ENCODE data around the gene AUH. TPM values are rescaled to one million over a fixed set of nuclear protein-coding genes. Genes with fewer than 3 reads are reported as not detected.

Gene AUH
- total RNA-seq, 2 experiments from 2014 or later: 16.9 to 24.5 TPM

DNA sequence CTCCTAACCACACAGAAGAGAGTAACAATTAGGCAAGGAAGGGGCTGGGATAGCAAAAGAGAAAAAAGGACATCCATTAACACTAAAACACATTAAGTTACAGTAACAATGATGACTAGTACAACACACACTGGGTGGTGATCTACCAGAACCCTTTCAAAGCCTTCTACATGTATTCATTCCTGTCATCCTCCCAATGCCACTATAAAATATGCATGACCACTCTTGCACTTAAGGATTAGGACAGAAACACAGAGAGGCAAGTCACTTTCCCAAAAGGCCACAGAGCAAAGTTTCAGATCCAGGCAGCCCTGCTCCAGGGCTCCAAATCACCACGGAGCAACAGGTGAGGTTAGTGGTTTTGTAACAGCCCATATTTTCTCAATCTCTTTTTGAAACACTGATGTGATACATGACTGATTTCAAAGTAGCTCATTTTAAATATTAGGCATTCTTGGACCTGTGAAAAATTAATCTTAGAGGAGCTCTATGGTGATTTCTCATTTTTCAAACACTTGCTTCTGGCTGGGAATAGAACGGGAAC is 86.7 kb downstream of the AUH start:
- CTCF ChIA-PET (ENCODE audit: unreplicated experiment): no interaction called here
- Histone ChIP-seq H3K9me3 (ENCODE audit: low read length) (no peaks in the 10 kb centered on the region), H3K4me2 (ENCODE audit: low read length) (peak overlapping the region; percentile 59; the same call in 1 of the 2 replicates), H3K36me3 (ENCODE audit: insufficient read depth, low read length) (no peaks in the 10 kb centered on the region), H2AFZ (ENCODE audit: low read length) (0 out of 2 replicates have a peak overlapping the region, but pooled peaks have one; percentile 24), H4K20me1 (ENCODE audit: insufficient read depth, low read length) (no peaks in the 10 kb centered on the region), H3K9me2 (ENCODE audit: insufficient read depth, low read length) (no peaks in the 10 kb centered on the region), H3K79me2 (ENCODE audit: insufficient read depth, low read depth, low read length) (no peaks in the 10 kb centered on the region), H3K4me1 (ENCODE audit: insufficient read depth, low read length, poor library complexity, severe bottlenecking) (peaks cover 29% of the 10 kb centered on the region), H3K27ac (ENCODE audit: low read depth, low read length, poor library complexity, severe bottlenecking) (no peak overlapping the region), H3K4me3 (ENCODE audit: low read depth, low read length, poor library complexity, severe bottlenecking) (no peak overlapping the region)
- no peak for TF ChIP-seq EZH2phosphoT487 (IDR thresholded peaks at IDR 0.05; ENCODE audit: borderline replicate concordance, low read depth, low read length)
- TF ChIP-seq, protein P1, sequence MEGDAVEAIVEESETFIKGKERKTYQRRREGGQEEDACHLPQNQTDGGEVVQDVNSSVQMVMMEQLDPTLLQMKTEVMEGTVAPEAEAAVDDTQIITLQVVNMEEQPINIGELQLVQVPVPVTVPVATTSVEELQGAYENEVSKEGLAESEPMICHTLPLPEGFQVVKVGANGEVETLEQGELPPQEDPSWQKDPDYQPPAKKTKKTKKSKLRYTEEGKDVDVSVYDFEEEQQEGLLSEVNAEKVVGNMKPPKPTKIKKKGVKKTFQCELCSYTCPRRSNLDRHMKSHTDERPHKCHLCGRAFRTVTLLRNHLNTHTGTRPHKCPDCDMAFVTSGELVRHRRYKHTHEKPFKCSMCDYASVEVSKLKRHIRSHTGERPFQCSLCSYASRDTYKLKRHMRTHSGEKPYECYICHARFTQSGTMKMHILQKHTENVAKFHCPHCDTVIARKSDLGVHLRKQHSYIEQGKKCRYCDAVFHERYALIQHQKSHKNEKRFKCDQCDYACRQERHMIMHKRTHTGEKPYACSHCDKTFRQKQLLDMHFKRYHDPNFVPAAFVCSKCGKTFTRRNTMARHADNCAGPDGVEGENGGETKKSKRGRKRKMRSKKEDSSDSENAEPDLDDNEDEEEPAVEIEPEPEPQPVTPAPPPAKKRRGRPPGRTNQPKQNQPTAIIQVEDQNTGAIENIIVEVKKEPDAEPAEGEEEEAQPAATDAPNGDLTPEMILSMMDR (conservative IDR thresholded peaks at IDR 0.05; ENCODE audit: low read length): no peak
- no TSS peak for BruUV-seq (replicated peaks)
- intact Hi-C loops (cut with micrococcal nuclease; ENCODE audit: unreplicated experiment): no loop called here
- DNase-seq (ENCODE audit: low spot score): no peak
- POLR2A ChIA-PET: interaction anchor here (0.7 kb wide), 1 partner anchor 113 kb away, joined by 3 read pairs; no protein-coding TSS in a partner anchor

DNA sequence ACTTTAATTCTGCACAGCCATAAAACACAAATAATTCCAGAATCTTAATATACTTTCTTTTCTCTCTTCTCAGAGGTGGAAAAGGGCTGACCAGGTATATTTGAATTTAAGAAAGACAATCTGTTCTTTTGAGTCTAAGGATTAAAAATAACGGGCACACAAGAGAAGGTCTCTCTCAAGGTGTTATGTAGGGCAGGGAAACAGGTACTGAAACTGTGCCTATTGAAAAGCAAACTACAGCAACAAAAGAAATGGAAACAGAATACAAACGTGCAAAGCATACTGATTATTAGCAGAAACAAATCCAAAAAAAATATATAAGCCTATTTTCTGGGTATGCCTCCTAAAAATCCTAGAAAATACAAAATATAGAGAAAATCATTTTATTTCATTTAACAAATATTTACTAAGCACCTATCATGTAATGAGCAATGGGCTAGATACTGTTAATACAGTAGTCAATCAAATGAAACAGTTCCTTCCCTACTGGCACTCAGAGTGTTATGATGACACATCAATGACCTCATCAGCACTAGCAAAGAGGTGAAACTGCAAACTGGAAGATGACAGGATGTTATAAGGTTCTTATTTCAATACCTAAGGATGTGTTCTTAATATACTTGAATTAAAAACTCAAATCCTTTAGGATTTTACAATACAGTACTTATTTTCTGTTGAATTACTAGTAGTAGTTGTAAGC is 87.7 kb downstream of the AUH start:
- TF ChIP-seq, protein P1 (conservative IDR thresholded peaks at IDR 0.05; ENCODE audit: low read length): no peak
- no peak for TF ChIP-seq EZH2phosphoT487 (IDR thresholded peaks at IDR 0.05; ENCODE audit: borderline replicate concordance, low read depth, low read length)
- ChIA-PET CTCF (ENCODE audit: unreplicated experiment) (no interaction called here), POLR2A (interaction anchor here (1.0 kb wide), 1 partner anchor 9 kb away, joined by 4 read pairs; no protein-coding TSS in a partner anchor)
- peak overlapping the region; percentile 20 for H3K4me3 ChIP-seq (ENCODE audit: low read depth, low read length, poor library complexity, severe bottlenecking)
- no TSS peak for BruUV-seq (replicated peaks)
- no peaks in the 10 kb centered on the region for H3K9me2 ChIP-seq (ENCODE audit: insufficient read depth, low read length)
- H3K9me3 ChIP-seq (ENCODE audit: low read length): no peaks in the 10 kb centered on the region
- intact Hi-C loops (cut with micrococcal nuclease; ENCODE audit: unreplicated experiment): no loop called here
- no peaks in the 10 kb centered on the region for H3K79me2 ChIP-seq (ENCODE audit: insufficient read depth, low read depth, low read length)
- DNase-seq (ENCODE audit: low spot score): peak; percentile 63
- H3K4me1 ChIP-seq (ENCODE audit: insufficient read depth, low read length, poor library complexity, severe bottlenecking): peaks cover 29% of the 10 kb centered on the region
- no peaks in the 10 kb centered on the region for H3K36me3 ChIP-seq (ENCODE audit: insufficient read depth, low read length)
- H3K4me2 ChIP-seq (ENCODE audit: low read length): peak overlapping the region; percentile 59
- H4K20me1 ChIP-seq (ENCODE audit: insufficient read depth, low read length): no peaks in the 10 kb centered on the region
- peak overlapping the region; percentile 33; the same call in 1 of the 2 replicates for H2AFZ ChIP-seq (ENCODE audit: low read length)
- peak overlapping the region; percentile 61 for H3K27ac ChIP-seq (ENCODE audit: low read depth, low read length, poor library complexity, severe bottlenecking)

DNA sequence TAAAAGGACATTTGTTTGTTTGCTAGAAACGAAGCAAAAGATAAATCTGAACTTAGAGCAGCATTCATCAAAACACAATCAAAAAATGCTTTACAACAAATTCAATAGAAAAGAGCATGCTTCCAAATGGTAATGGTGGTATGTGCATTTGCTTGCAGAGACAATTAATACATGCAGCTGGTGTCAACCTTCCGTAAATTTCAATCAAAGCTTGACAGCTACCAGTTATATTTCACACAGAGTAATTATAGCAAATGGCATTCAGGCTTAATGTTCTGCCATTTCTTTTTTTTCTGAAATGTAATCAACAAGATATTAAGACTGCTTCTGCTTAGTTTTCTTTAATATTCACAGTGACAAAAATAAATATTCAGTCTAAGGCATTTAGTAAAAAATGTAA is 90.6 kb downstream of the AUH start:
- no peaks in the 10 kb centered on the region for H3K79me2 ChIP-seq (ENCODE audit: insufficient read depth, low read depth, low read length)
- DNase-seq (ENCODE audit: low spot score): no peak
- no peak overlapping the region for H3K4me2 ChIP-seq (ENCODE audit: low read length)
- no peaks in the 10 kb centered on the region for H4K20me1 ChIP-seq (ENCODE audit: insufficient read depth, low read length)
- no TSS peak for BruUV-seq (replicated peaks)
- H3K9me2 ChIP-seq (ENCODE audit: insufficient read depth, low read length): no peaks in the 10 kb centered on the region
- H3K36me3 ChIP-seq (ENCODE audit: insufficient read depth, low read length): no peaks in the 10 kb centered on the region
- H3K9me3 ChIP-seq (ENCODE audit: low read length): no peaks in the 10 kb centered on the region
- no peak overlapping the region for H3K4me3 ChIP-seq (ENCODE audit: low read depth, low read length, poor library complexity, severe bottlenecking)
- H2AFZ ChIP-seq (ENCODE audit: low read length): no peak overlapping the region
- H3K27ac ChIP-seq (ENCODE audit: low read depth, low read length, poor library complexity, severe bottlenecking): no peak overlapping the region
- ChIA-PET CTCF (ENCODE audit: unreplicated experiment) (no interaction called here), POLR2A (no interaction called here)
- H3K4me1 ChIP-seq (ENCODE audit: insufficient read depth, low read length, poor library complexity, severe bottlenecking): peaks cover 29% of the 10 kb centered on the region
- no peak for TF ChIP-seq EZH2phosphoT487 (IDR thresholded peaks at IDR 0.05; ENCODE audit: borderline replicate concordance, low read depth, low read length)
- TF ChIP-seq, protein P1 (conservative IDR thresholded peaks at IDR 0.05; ENCODE audit: low read length): no peak
- intact Hi-C loops (cut with micrococcal nuclease; ENCODE audit: unreplicated experiment): no loop called here
